ENCODE measurements around the gene GPS1. TPM values are rescaled to one million over a fixed set of nuclear protein-coding genes. Genes with fewer than 3 reads are reported as not detected.

The GPS1 gene
- total RNA-seq, 2 donors from 2014 or later = 60.3 to 77.1 TPM

- Mint-ChIP-seq H3K27ac (no peak overlapping the region), H3K36me3 (no peaks in the 10 kb centered on the region), H3K9me3 (no peaks in the 10 kb centered on the region)
- no peak for DNase-seq (ENCODE audit: low spot score in 2 of 2)
- ATAC-seq = no peak
These were observed 2.6 kb upstream of the GPS1 start for GRCh38 chr17:82049106-82049505.

DNA sequence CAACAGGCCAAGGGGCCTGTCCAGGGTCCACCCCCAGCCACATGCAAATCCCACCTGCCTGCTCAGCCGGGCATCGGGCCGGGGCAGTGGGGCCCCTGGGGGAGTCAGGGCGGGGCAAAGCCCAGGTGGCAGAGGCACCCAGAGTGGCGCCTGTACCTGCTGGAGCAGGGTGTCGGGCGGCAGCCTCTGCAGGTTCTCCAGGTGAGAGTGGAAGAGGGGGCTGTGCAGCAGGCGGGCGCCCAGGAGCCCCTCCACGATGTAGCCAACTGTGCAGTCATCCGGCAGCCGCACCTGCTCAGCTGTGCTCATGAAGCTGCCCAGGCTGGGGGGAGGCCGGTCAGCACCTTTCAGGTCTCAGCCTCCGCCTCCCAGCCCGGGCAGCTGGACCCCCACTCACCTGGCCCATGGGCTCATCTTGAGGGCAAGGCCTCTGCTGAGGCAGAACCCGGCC, 2.2 kb upstream of the GPS1 start:
- H3K27ac Mint-ChIP-seq = no peak overlapping the region
- no peak for DNase-seq (ENCODE audit: low spot score in 2 of 2)
- no peaks in the 10 kb centered on the region for H3K9me3 Mint-ChIP-seq
- H3K36me3 Mint-ChIP-seq = no peaks in the 10 kb centered on the region
- ATAC-seq = no peak

DNA sequence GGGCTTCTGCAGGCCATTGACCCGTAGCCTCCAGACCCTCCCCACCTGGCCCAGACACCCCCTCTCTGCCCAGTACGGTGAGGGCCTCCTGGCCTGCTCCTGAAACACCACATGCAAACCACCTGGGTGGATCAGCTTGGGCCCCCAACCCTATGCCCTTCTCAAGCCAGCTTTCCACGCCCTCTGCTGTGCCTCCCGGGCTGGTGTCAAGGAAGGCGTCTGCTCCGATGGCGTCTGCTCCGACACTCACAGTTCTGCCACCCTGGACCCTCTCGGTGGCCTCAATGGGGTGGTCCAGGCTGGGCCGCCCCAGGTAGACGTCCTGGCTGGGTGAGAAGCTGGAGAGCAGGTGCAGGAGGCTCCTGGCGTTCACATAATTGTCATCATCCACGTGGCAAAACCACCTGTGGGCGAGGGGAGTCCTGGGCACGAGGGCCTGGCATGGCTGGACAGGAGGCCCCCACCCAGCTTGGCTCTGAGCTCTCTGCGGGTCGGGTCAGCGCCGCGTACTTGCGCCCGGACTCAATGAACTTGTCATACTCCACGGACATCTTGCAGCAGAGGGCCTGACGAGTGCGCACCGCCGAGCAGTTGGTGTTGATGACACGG, 1.4 kb upstream of the GPS1 start:
- ATAC-seq (no peak), DNase-seq (ENCODE audit: low spot score in 2 of 2) (no peak)
- Mint-ChIP-seq H3K27ac (peak overlapping the region in 1 of 2 donors; percentile 83), H3K36me3 (no peaks in the 10 kb centered on the region), H3K9me3 (no peaks in the 10 kb centered on the region)

DNA sequence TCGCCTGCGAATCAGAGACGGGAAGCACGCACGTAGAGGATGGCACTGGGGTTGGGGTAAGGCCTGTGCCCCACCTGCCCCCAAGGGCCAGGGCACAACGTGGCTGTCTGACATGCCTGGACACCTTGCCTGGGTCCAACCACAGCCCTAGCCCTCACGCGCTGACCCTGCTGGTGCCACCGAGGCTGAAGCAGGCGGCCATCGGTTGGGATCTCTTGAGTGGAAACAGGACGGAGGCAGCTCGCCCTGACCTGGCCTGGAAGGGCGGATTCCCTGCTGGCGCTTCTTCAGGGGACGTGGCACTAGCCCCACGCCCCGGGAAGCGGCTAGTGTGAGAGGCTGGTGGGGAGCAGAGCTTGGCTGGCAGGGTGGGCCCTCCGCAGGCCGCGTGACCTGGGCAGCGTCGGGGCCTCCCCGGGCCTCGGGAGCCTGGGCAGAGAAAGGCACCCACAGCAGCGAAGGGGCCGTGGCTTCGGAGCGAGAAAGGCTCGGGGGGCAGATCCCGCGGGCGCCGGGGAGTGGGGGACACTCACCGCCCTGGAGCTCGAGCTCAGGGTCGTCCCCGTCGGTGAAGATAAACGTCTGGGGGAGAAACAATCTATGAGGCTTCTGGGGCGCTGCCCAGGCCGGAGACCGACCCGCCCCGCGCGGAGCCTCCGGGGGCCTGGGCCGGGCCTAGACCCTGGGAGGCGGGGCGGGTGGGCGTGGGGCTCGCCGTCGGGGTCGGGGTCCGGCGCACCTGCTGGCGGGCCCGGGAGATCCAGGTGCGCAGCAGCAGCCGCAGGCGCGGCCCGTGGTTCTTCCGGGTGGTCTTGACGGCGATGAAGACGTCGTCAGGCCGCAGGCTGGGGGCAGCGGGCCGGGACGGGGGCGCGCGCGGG, 697 bp upstream of the GPS1 start:
- no peaks in the 10 kb centered on the region for H3K36me3 Mint-ChIP-seq
- peak overlapping the region; percentile 83 to 90 for H3K27ac Mint-ChIP-seq
- no peaks in the 10 kb centered on the region for H3K9me3 Mint-ChIP-seq
- DNase-seq (ENCODE audit: low spot score in 2 of 2) = no peak
- peak; percentile 11 to 31 for ATAC-seq

- Mint-ChIP-seq H3K36me3 (no peaks in the 10 kb centered on the region), H3K9me3 (no peaks in the 10 kb centered on the region), H3K27ac (peak overlapping the region; percentile 51 to 55)
- ATAC-seq (no peak), DNase-seq (ENCODE audit: low spot score in 2 of 2) (no peak)
These were observed 951 bp downstream of the GPS1 start for GRCh38 chr17:82052638-82053059.

DNA sequence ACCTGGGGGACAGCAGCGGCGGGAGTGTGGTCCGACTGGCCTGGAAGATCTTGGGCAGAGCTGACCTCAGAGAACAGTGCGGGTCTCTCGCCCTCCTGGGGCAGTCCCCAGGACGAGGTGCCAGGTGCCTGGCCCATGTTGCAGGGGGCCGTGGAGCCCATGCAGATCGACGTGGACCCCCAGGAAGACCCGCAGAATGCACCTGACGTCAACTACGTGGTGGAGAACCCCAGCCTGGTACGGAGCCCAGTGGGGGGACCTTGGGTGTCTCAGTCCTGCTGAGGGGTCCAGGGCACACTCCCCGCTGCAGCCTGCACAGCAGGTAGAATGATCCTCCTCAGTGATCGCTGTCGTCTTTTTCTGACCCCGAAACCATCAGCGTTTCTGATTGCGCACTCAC, 1.4 kb downstream of the GPS1 start:
- no peaks in the 10 kb centered on the region for H3K36me3 Mint-ChIP-seq
- peak overlapping the region in 1 of 2 donors; percentile 51 for H3K27ac Mint-ChIP-seq
- H3K9me3 Mint-ChIP-seq = no peaks in the 10 kb centered on the region
- DNase-seq (ENCODE audit: low spot score in 2 of 2) = no peak
- ATAC-seq = no peak

GRCh38 chr17:82053556-82054263, 2.0 kb downstream of the GPS1 start:
- Mint-ChIP-seq H3K27ac (peak overlapping the region in 1 of 2 donors; percentile 51), H3K9me3 (no peaks in the 10 kb centered on the region), H3K36me3 (no peaks in the 10 kb centered on the region)

DNA sequence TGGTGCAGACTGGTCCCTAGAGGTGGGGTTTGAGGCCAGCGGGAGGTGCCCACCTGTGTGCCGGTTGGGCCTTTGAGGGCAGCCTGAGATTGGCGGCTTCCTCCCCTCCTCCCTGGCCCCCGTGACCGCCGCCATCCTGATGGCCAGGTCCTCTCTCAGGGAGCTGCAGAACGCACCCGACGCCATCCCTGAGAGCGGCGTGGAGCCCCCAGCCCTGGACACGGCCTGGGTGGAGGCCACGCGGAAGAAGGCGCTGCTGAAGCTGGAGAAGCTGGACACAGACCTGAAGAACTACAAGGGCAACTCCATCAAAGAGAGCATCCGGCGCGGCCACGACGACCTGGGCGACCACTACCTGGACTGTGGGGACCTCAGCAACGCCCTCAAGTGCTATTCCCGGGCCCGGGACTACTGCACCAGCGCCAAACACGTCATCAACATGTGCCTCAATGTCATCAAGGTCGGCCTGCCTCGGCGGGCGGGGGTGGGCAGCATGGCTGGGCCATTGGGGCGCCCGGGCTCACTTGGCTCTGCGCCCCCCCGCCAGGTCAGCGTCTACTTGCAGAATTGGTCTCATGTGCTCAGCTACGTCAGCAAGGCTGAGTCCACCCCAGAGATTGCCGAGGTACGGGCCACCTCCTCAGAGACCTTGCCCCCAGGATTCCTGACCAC, 2.8 kb downstream of the GPS1 start:
- Mint-ChIP-seq H3K27ac (peak overlapping the region in 1 of 2 donors; percentile 90), H3K36me3 (no peaks in the 10 kb centered on the region)
- DNase-seq (ENCODE audit: low spot score in 2 of 2) = no peak

More at GRCh38 chr17:82053556-82054263, 2.0 kb downstream of the GPS1 start:
- ATAC-seq (no peak), DNase-seq (ENCODE audit: low spot score in 2 of 2) (no peak)

DNA sequence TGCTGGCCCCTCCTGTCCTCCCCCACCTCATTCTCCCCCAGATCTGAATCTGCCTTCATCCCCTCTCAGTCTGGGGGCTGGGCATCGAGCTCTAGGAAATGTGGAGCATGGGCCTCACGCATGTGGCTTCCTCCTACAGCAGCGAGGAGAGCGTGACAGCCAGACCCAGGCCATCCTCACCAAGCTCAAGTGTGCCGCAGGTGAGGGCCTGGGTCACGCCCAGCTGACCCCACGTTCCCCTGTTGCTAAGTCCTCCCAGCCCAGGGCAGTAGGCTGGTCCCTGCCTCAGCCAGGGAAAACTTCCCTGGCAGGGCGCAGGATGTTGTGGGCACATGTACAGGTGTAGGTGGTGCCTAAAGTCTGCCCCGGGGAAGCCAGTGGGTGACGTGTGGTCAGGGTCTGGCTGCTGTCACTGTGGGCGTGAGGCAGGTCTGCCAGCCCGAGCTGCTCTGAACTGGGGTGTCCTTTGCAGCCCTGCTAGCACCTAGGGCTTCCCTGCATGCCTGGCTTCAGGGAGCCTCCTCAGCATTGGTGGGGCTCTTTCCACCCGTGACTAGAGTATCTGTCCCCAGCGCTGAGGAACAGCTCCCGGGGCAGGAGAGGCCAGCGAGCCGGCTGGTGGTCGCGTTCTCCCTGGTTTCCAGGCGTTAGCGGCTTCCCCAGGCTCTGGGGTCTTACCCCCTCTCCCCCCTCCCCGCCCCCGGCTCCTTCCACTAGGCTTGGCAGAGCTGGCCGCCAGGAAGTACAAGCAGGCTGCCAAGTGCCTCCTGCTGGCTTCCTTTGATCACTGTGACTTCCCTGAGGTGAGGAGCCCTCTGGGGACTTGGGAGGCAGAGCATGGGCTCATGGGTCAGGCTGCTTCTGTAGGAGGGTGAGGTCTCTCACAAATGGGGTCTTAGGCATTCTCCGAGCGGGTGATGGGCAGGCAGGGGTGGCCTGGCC, 3.6 kb downstream of the GPS1 start:
- Mint-ChIP-seq H3K9me3 (no peaks in the 10 kb centered on the region), H3K27ac (peak overlapping the region in 1 of 2 donors; percentile 90), H3K36me3 (no peaks in the 10 kb centered on the region)
- ATAC-seq = no peak
- DNase-seq (ENCODE audit: low spot score in 2 of 2) = no peak

More for the DNA sequence above, 2.8 kb downstream of the GPS1 start:
- no peaks in the 10 kb centered on the region for H3K9me3 Mint-ChIP-seq
- ATAC-seq = no peak

GRCh38 chr17:82055965-82056728, 4.4 kb downstream of the GPS1 start:
- no peaks in the 10 kb centered on the region for H3K9me3 Mint-ChIP-seq
- H3K36me3 Mint-ChIP-seq = no peaks in the 10 kb centered on the region
- no peak for ATAC-seq
- no peak for DNase-seq (ENCODE audit: low spot score in 2 of 2)
- H3K27ac Mint-ChIP-seq = no peak overlapping the region

DNA sequence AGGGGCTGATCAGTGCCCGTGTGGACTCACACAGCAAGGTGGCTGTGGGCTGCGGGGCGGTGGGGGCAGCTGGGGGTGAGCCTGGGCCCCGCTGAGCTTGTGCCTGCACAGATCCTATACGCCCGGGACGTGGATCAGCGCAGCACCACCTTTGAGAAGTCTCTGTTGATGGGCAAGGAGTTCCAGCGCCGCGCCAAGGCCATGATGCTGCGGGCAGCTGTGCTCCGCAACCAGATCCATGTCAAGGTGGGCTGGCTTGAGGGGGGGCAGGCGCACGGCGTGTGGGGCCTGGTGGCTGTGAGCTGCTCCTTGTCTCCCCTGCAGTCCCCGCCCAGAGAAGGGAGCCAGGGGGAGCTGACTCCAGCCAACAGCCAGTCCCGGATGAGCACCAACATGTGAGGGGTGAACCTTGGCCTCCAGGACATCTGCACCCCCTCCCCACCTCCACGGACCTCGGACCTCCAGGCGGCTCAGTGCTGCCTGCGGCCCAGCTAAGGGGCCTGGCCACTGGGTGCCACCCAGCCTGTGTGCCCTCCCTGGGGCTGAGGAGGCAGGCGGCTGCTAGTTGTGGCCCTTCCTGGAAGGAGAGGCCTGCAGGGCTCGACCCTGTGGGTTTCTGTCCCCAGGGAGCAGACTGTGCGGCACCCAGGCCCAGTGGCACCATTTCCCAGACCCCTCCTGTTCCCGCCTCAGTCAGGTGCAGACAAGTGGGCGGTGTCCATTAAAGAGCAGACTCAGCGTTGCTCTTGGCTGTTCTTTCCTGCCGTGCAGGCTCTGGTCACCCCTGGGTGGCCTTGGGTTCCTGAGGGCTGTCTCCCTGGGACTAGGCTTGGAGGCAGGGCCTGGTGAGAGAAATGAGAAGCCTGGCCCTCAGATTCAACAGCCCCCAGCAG, 5.3 kb downstream of the GPS1 start:
- ATAC-seq = no peak
- peak overlapping the region in 1 of 2 donors; percentile 15 for H3K27ac Mint-ChIP-seq
- H3K9me3 Mint-ChIP-seq = no peaks in the 10 kb centered on the region
- no peaks in the 10 kb centered on the region for H3K36me3 Mint-ChIP-seq
- no peak for DNase-seq (ENCODE audit: low spot score in 2 of 2)

DNA sequence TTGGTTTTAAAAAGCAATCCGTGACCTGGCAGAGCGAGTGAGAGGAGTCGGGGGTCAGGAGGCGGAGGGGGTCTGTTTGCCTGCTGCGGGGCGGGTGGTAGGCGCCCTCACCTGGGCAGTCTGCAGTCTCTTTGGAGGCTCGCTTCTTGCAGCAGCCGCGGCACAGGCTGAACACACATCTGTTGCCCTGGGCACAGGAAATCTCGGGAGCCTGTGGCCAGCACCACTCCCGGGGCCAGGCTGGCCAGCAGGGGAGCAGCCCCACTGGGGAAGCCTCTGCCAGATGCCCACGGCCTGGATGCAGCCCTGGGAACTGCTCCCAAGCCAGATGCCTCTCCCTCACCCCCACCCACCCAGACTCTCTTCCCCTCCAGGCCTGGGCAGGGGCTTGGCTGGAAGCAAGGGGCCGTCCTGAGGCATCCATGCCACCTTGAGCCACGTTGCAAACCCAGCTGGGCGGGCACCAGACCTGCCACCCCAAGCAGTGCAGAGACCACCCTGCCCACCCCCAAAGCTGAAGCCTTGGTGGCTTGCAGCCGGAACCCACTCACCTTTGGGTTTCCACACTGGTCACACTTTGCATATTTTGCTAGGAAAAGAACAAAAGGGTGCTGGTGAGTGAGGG, 6.6 kb downstream of the GPS1 start:
- no peaks in the 10 kb centered on the region for H3K36me3 Mint-ChIP-seq
- ATAC-seq (no peak), DNase-seq (ENCODE audit: low spot score in 2 of 2) (no peak)
- H3K27ac Mint-ChIP-seq = no peak overlapping the region
- no peaks in the 10 kb centered on the region for H3K9me3 Mint-ChIP-seq

DNA sequence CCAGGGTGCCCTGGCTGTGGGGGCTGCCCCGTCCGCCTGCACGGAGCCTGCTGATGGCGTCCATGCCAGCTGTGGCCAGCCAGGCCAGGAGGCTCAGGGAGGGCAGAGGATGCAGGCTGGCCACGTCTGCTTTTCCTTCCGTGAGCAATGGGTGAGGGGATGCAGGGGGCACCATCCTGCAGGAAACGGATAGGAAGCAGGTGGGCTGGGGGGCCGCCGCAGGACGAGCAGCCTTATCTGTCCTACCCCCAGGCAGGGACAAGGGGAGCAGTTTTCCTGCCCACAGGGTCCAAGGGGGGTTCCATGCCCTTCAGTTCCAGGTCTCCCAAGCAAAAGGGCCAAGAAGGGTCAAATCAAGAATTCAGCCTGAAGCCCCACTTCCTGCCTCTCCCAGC, 7.2 kb downstream of the GPS1 start:
- ATAC-seq (no peak), DNase-seq (ENCODE audit: low spot score in 2 of 2) (no peak)
- H3K36me3 Mint-ChIP-seq = no peaks in the 10 kb centered on the region
- no peak overlapping the region for H3K27ac Mint-ChIP-seq
- no peaks in the 10 kb centered on the region for H3K9me3 Mint-ChIP-seq
